Esophagus muscularis mucosa (tissue), 4 donors: Measurements from ENCODE around the gene ZNF768.

ENCODE experiments used
- EP300 ChIP-seq: sonication (generic); formaldehyde crosslinking; IDR thresholded peaks from one replicate; pipeline ENCODE4 v1.6.1; 2017; ENCODE audit warnings: antibody characterized with exemption
- POLR2A ChIP-seq: fragments of 450-650 bp; IDR thresholded peaks from one replicate; pipeline ENCODE4 v1.6.1; 2017; ENCODE audit warnings: antibody characterized with exemption, moderate library complexity, mild to moderate bottlenecking, low read depth
- POLR2AphosphoS5 ChIP-seq, 2 donors: sonication (generic); formaldehyde crosslinking; IDR thresholded peaks; one replicate each; pipeline ENCODE4 v1.6.1; 2017; ENCODE audit warnings: antibody characterized with exemption in 2 of 2
- TF ChIP-seq, protein P1 (sequence below), 3 experiments: fragments of 200-600 bp in 2 of 3; fragments of 450-650 bp in 1 of 3; sonication (generic) in 2 of 3; IDR thresholded peaks; one replicate each; pipeline ENCODE4 v1.5.1; 2017 to 2019; ENCODE audit warnings: antibody characterized with exemption in 3 of 3, mild to moderate bottlenecking in 2 of 3, moderate library complexity in 1 of 3

DNA sequence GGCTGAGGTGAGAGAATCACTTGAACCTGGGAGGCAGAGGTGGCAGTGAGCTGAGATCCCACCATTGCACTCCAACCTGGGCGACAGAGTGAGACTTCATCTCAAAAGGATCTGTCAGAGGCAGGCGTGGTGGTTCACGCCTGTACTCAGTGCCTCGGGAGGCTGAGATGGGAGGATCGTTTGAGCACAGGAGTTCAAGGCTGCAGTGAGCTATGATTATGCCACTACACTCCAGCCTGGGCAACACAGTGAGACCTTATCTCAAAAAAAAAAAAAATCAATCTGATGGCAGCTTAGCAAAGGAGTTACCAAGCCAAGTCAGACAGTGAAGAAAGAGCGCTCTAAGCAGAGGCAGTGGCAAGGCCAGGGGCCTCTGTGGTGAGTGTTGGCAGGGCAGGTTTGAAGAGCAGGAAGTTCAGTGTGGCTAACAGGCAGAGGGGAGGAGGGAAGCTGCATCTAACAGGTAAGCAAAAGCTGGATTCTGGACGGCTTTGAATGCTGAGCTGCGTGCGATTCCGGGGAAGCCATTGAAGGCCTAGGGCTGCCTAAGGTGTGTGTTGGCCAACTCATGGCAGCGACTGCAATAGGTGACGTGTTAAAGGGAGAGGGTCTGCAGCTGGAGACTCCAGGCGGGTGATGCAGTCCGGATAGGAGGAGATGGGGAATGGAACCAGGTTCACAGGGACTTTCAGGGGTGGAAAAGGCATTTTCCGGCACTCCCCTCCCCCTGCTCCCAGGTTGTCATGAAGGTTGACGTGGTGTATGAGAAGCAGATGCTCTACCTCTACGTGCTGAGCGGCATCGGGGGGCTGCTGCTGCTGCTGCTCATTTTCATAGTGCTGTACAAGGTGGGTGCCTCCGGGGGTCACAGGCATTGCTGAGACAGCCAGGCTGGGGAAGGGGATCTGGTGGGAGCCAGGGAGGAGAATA lies 7.0 kb downstream of the ZNF768 start:
- TF ChIP-seq, protein P1, sequence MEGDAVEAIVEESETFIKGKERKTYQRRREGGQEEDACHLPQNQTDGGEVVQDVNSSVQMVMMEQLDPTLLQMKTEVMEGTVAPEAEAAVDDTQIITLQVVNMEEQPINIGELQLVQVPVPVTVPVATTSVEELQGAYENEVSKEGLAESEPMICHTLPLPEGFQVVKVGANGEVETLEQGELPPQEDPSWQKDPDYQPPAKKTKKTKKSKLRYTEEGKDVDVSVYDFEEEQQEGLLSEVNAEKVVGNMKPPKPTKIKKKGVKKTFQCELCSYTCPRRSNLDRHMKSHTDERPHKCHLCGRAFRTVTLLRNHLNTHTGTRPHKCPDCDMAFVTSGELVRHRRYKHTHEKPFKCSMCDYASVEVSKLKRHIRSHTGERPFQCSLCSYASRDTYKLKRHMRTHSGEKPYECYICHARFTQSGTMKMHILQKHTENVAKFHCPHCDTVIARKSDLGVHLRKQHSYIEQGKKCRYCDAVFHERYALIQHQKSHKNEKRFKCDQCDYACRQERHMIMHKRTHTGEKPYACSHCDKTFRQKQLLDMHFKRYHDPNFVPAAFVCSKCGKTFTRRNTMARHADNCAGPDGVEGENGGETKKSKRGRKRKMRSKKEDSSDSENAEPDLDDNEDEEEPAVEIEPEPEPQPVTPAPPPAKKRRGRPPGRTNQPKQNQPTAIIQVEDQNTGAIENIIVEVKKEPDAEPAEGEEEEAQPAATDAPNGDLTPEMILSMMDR (IDR thresholded peaks at IDR 0.05): no peak
- no peak for TF ChIP-seq POLR2AphosphoS5 (IDR thresholded peaks at IDR 0.05)
- TF ChIP-seq EP300: no peak
- TF ChIP-seq POLR2A: no peak
